Glutamatergic neuron (in vitro differentiated cells): ENCODE results near the gene EVI5. TPM values are rescaled to one million over a fixed set of nuclear protein-coding genes. Genes with fewer than 3 reads are reported as not detected.
"Not testable (repeated sequence)": the region's sequence is repeated elsewhere in the genome, so short reads cannot be mapped to it uniquely, and the experiment has no call there.

Source experiments
- DNase-seq: peaks from one replicate; pipeline ENCODE4 v3.0.0; 2022
- H3K27ac Mint-ChIP-seq: one replicate; pipeline ENCODE4 v1.8.0; 2020; ENCODE audit warnings: mild to moderate bottlenecking, mixed read lengths, inconsistent platforms; ENCODE audit not compliant: unreplicated experiment
- H3K27me3 Mint-ChIP-seq: one replicate; pipeline ENCODE4 v1.8.0; 2020; ENCODE audit warnings: mild to moderate bottlenecking, moderate library complexity, mixed read lengths, inconsistent platforms; ENCODE audit not compliant: unreplicated experiment
- H3K36me3 Mint-ChIP-seq: one replicate; pipeline ENCODE4 v1.8.0; 2020; ENCODE audit warnings: mild to moderate bottlenecking, mixed read lengths, inconsistent platforms; ENCODE audit not compliant: unreplicated experiment
- H3K4me1 Mint-ChIP-seq: one replicate; pipeline ENCODE4 v1.8.0; 2020; ENCODE audit warnings: mild to moderate bottlenecking, low read depth, mixed read lengths, inconsistent platforms; ENCODE audit not compliant: unreplicated experiment
- H3K4me3 Mint-ChIP-seq: one replicate; pipeline ENCODE4 v1.8.0; 2020; ENCODE audit warnings: mild to moderate bottlenecking, mixed read lengths, inconsistent platforms; ENCODE audit not compliant: unreplicated experiment
- H3K9me3 Mint-ChIP-seq: one replicate; pipeline ENCODE4 v1.8.0; 2020; ENCODE audit warnings: mild to moderate bottlenecking, moderate library complexity, mixed read lengths, inconsistent platforms; ENCODE audit not compliant: unreplicated experiment
- total RNA-seq: library from RNA; stranded (reverse); fragmentation: NEBNext Ultra II Directional; extraction: Animal tissue kit (Norgen Biotek cat#: 25700); gene quantifications from one replicate; pipeline ENCODE4 v1.2.1, GENCODE V29; 2021; ENCODE audit not compliant: unreplicated experiment
- TF ChIP-seq, protein P1 (sequence below): fragments of 200-600 bp; sonication (generic); IDR thresholded peaks from one replicate; pipeline ENCODE4 v1.5.0; 2021; ENCODE audit not compliant: partially characterized antibody, unreplicated experiment

EVI5 gene
- total RNA-seq, 1 donor from 2014 or later = 19.5 TPM

DNA sequence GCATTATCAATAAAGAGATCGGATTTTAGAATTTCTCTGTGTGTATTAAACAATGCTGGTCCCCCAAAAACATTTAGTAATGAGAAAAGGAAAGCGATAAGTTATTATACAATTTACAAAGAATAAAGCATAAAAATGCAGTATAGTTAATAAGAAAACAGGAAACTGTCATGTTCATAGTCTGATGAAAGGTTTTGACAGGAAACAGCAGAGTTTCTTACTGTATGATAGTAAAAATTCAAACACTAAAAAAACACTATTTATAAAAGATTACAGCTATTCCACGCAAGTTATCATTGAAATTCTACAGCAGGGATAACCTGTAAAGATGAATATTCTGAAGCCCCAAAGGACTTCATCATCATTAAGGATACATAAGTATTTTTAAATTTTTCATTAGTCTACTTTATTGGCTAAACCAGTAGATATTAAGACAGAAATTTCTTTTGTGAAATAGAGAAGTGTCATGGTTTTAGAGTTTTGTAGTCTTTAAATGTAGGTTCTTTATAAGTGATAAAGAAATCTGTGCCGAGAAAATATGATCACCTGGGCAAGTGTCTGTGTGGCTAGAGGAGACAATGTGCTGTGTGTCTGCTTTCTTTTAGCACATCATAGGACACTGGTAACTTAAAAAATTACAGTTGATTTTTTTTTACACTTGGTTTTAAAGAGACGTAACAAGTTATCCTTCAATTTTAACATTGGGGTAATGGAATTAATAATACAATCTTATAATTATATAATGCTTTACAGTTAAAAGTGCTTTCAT is 248.5 kb downstream of the EVI5 start:
- Mint-ChIP-seq H3K27ac (no peak overlapping the region), H3K27me3 (no peaks in the 10 kb centered on the region), H3K36me3 (no peaks in the 10 kb centered on the region), H3K4me3 (no peak overlapping the region), H3K4me1 (no peaks in the 10 kb centered on the region), H3K9me3 (peaks cover 2% of the 10 kb centered on the region)
- TF ChIP-seq, protein P1, sequence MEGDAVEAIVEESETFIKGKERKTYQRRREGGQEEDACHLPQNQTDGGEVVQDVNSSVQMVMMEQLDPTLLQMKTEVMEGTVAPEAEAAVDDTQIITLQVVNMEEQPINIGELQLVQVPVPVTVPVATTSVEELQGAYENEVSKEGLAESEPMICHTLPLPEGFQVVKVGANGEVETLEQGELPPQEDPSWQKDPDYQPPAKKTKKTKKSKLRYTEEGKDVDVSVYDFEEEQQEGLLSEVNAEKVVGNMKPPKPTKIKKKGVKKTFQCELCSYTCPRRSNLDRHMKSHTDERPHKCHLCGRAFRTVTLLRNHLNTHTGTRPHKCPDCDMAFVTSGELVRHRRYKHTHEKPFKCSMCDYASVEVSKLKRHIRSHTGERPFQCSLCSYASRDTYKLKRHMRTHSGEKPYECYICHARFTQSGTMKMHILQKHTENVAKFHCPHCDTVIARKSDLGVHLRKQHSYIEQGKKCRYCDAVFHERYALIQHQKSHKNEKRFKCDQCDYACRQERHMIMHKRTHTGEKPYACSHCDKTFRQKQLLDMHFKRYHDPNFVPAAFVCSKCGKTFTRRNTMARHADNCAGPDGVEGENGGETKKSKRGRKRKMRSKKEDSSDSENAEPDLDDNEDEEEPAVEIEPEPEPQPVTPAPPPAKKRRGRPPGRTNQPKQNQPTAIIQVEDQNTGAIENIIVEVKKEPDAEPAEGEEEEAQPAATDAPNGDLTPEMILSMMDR = no peak
- DNase-seq = no peak

DNA sequence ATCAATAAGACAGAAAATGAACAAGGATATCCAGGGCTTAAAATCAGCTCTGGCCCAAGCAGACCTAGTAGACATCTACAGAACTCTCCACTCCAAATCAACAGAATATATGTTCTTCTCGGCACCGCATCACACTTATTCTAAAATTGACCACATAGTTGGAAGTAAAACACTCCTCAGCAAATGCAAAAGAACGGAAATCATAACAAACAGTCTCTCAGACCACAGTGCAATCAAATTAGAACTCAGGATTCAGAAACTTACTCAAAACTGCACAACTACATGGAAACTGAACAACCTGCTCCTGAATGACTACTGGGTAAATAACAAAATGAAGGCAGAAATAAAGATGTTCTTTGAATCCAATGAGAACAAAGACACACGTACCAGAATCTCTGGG is 252.5 kb downstream of the EVI5 start:
- H3K27me3 Mint-ChIP-seq, H3K36me3 Mint-ChIP-seq, DNase-seq, H3K4me3 Mint-ChIP-seq, H3K9me3 Mint-ChIP-seq, H3K4me1 Mint-ChIP-seq, H3K27ac Mint-ChIP-seq: not testable (repeated sequence)

DNA sequence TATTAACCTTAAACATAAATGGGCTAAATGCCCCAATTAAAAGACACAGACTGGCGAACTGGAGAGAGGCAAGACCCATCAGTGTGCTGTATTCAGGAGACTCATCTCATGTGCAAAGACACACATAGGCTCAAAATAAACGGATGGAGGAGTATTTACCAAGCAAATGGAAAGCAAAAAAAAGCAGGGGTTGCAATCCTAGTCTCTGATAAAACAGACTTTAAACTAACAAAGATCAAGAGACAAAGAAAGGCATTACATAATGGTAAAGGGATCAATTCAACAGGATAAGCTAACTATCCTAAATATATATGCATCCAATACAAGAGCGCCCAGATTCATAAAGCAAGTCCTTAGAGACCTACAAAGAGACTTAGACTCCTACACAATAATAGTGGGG is 253.0 kb downstream of the EVI5 start:
- not testable (repeated sequence) for H3K9me3 Mint-ChIP-seq, H3K4me1 Mint-ChIP-seq, H3K27ac Mint-ChIP-seq, DNase-seq, H3K36me3 Mint-ChIP-seq, H3K4me3 Mint-ChIP-seq, H3K27me3 Mint-ChIP-seq

DNA sequence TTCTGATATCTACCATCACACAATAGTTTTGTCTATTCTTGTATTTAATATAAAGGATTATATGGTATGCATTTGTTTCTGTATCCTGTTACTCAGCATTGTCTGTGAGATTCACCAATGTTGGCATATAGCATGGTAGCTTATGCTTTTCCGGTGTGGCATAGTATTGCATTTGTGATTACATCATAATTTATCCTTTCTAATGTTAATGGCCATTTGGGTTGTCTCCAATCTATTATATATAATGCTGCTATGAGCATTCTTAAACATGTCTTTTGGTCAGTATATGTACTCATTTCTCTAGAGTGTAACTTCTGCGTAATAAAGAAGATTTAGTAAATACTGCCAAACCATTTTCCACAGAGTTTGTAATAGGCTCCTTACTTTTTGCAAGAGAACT is 257.2 kb downstream of the EVI5 start:
- peaks cover 2% of the 10 kb centered on the region for H3K9me3 Mint-ChIP-seq
- DNase-seq = no peak
- H3K36me3 Mint-ChIP-seq = no peaks in the 10 kb centered on the region
- H3K27ac Mint-ChIP-seq = no peak overlapping the region
- H3K4me3 Mint-ChIP-seq = no peak overlapping the region
- TF ChIP-seq, protein P1 = no peak
- H3K27me3 Mint-ChIP-seq = no peaks in the 10 kb centered on the region
- H3K4me1 Mint-ChIP-seq = no peaks in the 10 kb centered on the region

DNA sequence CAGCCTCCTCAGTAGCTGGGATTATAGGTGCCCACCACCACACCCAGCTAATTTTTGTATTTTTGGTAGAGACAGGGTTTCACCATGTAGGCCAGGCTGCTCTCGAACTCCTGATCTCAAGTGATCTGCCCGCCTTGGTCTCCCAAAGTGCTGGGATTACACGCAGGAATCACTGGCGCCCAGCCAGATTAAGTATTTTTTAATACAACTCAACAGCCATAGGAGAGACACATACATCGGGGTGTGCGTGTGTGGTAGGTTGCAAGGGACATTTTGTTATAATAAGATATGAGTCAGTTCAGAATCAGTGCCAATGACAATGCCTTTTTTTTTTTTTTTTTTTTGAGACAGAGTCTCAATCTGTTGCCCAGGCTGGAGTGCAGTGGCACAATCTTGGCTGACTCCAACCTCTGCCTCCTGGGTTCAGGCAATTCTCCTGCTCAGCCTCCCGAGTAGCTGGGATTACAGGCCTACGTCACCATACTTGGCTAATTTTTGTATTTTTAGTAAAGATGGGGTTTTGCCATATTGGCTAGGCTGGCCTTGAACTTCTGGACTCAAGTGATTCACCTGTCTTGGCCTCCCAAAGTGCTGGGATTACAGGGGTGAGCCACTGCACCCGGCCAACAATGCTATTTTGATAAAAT is 259.8 kb downstream of the EVI5 start:
- H3K36me3 Mint-ChIP-seq, H3K4me3 Mint-ChIP-seq, H3K4me1 Mint-ChIP-seq, DNase-seq, H3K27me3 Mint-ChIP-seq, H3K27ac Mint-ChIP-seq, H3K9me3 Mint-ChIP-seq: not testable (repeated sequence)

DNA sequence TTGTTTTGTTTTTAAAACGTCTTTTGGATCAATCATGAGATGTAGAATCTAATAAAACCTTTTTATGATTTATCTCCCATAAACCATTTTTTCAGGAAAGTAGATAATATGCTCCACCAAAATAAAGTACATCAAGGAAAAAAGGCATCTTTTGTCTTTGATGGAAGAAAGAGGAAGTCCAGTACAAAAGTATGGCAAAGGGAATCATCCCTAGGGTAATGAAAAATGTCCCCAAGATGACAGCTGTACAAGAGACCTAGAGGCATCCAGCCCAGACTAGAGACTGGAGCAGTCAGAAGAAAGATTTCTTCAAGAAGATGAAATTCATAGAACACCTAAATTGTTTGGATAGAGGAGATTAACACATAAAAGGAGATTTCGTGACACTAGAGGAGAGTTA is 265.9 kb downstream of the EVI5 start:
- TF ChIP-seq, protein P1 = no peak
- H3K4me1 Mint-ChIP-seq = no peaks in the 10 kb centered on the region
- no peaks in the 10 kb centered on the region for H3K36me3 Mint-ChIP-seq
- H3K4me3 Mint-ChIP-seq = no peak overlapping the region
- no peaks in the 10 kb centered on the region for H3K27me3 Mint-ChIP-seq
- no peak for DNase-seq
- no peak overlapping the region for H3K27ac Mint-ChIP-seq
- no peaks in the 10 kb centered on the region for H3K9me3 Mint-ChIP-seq
